Neural cell (in vitro differentiated cells): ENCODE data around the gene KLC4. TPM values are rescaled to one million over a fixed set of nuclear protein-coding genes. Genes with fewer than 3 reads are reported as not detected.
A peak's percentile ranks its signal among the peaks of the same experiment; 100 is the strongest.

ENCODE experiments used
- H2AFZ ChIP-seq: fragments of 200-600, 300-800 bp; sonication (generic), shearing (Covaris generic); 2 replicates; pipeline ENCODE4 v1.6.0; 2014; ENCODE audit warnings: low read depth, mild to moderate bottlenecking, antibody characterized with exemption, low read length, moderate library complexity
- H3F3A ChIP-seq: fragments of 200-600 bp; shearing (Covaris generic); 2 replicates; pipeline ENCODE4 v1.6.1; 2016; ENCODE audit warnings: mild to moderate bottlenecking, moderate library complexity, mixed read lengths, antibody characterized with exemption, low read length; ENCODE audit not compliant: insufficient read depth, poor library complexity, severe bottlenecking
- H3K27ac ChIP-seq: fragments of 200-600, 300-800 bp; sonication (generic), shearing (Covaris generic); 2 replicates; pipeline ENCODE4 v1.5.1; 2014; ENCODE audit warnings: mild to moderate bottlenecking, low read length, moderate library complexity
- H3K27me3 ChIP-seq: fragments of 300-800, 200-600 bp; sonication (generic), shearing (Covaris generic); 2 replicates; pipeline ENCODE4 v1.6.0; 2014; ENCODE audit warnings: mild to moderate bottlenecking, low read depth, low read length, moderate library complexity; ENCODE audit not compliant: insufficient read depth
- H3K36me3 ChIP-seq: fragments of 300-800, 200-600 bp; sonication (generic), shearing (Covaris generic); 2 replicates; pipeline ENCODE4 v1.5.1; 2014; ENCODE audit warnings: mild to moderate bottlenecking, antibody characterized with exemption, low read length, moderate library complexity; ENCODE audit not compliant: insufficient read depth
- H3K4me2 ChIP-seq: fragments of 300-800, 200-600 bp; sonication (generic), shearing (Covaris generic); 2 replicates; pipeline ENCODE4 v1.6.0; 2014; ENCODE audit warnings: mild to moderate bottlenecking, low read length
- H3K4me3 ChIP-seq: fragments of 300-800, 200-600 bp; sonication (generic), shearing (Covaris generic); 2 replicates; pipeline ENCODE4 v1.5.1; 2014; ENCODE audit warnings: mild to moderate bottlenecking, low read length, moderate library complexity
- H3K79me2 ChIP-seq: fragments of 200-600 bp; shearing (Covaris generic); replicated peaks from 2 replicates; pipeline ENCODE4 v1.6.0; 2014; ENCODE audit warnings: mild to moderate bottlenecking, low read length, moderate library complexity; ENCODE audit not compliant: insufficient read depth
- H3K9ac ChIP-seq: fragments of 300-800, 200-600 bp; sonication (generic), shearing (Covaris generic); 2 replicates; pipeline ENCODE4 v1.6.1; 2016; ENCODE audit warnings: mild to moderate bottlenecking, low read length, mixed read lengths
- H3K9me2 ChIP-seq: fragments of 200-600 bp; shearing (Covaris generic); 2 replicates; pipeline ENCODE4 v1.6.1; 2016; ENCODE audit warnings: mild to moderate bottlenecking, low read length, mixed read lengths; ENCODE audit not compliant: insufficient read depth
- H3K9me3 ChIP-seq: fragments of 200-600, 300-800 bp; sonication (generic), shearing (Covaris generic); 2 replicates; pipeline ENCODE4 v1.6.1; 2016; ENCODE audit warnings: mild to moderate bottlenecking, mixed run types, low read length, moderate library complexity, mixed read lengths
- H4K20me1 ChIP-seq: fragments of 200-600 bp; shearing (Covaris generic); 2 replicates; pipeline ENCODE4 v1.6.1; 2016; ENCODE audit warnings: mild to moderate bottlenecking, mixed run types; ENCODE audit not compliant: insufficient read depth
- CTCF ChIP-seq: fragments of 450-650 bp; IDR thresholded peaks from 2 replicates; pipeline ENCODE4 v1.5.1; 2014; ENCODE audit warnings: antibody characterized with exemption, mild to moderate bottlenecking, moderate library complexity; ENCODE audit not compliant: poor library complexity, severe bottlenecking
- EP300 ChIP-seq: fragments of 450-650 bp; conservative IDR thresholded peaks from 2 replicates; pipeline ENCODE4 v1.6.1; 2014; ENCODE audit warnings: antibody characterized with exemption, mild to moderate bottlenecking, moderate library complexity; ENCODE audit not compliant: poor library complexity, severe bottlenecking
- EZH2 ChIP-seq: fragments of 200-600, 300-800 bp; shearing (Covaris generic), sonication (generic); IDR thresholded peaks from 2 replicates; pipeline ENCODE4 v1.6.1; 2014; ENCODE audit warnings: antibody characterized with exemption, low read length, borderline replicate concordance, mild to moderate bottlenecking; ENCODE audit not compliant: insufficient read depth, poor library complexity, severe bottlenecking
- MXI1 ChIP-seq: fragments of 450-650 bp; conservative IDR thresholded peaks from 2 replicates; pipeline ENCODE4 v1.6.1; 2014; ENCODE audit warnings: antibody characterized with exemption, mild to moderate bottlenecking; ENCODE audit not compliant: poor library complexity, severe bottlenecking
- POLR2AphosphoS5 ChIP-seq: IDR thresholded peaks from 2 replicates; pipeline ENCODE4 v1.6.1; 2012
- RAD21 ChIP-seq: fragments of 450-650 bp; conservative IDR thresholded peaks from 2 replicates; pipeline ENCODE4 v1.6.1; 2014; ENCODE audit warnings: antibody characterized with exemption, mild to moderate bottlenecking, moderate library complexity
- SMC3 ChIP-seq: fragments of 450-650 bp; conservative IDR thresholded peaks from 2 replicates; pipeline ENCODE4 v1.6.1; 2014; ENCODE audit warnings: antibody characterized with exemption, mild to moderate bottlenecking, moderate library complexity; ENCODE audit not compliant: poor library complexity
- TAF1 ChIP-seq: IDR thresholded peaks from 2 replicates; pipeline ENCODE4 v1.6.1; 2012; ENCODE audit warnings: low read depth
- polyA plus RNA-seq: library from polyadenylated mRNA; depleted of rRNA; stranded (reverse); fragments of >200 nt; gene quantifications from 2 replicates; pipeline ENCODE4 v1.2.3, GENCODE V29; 2014
- TF ChIP-seq, protein P1 (sequence below): IDR thresholded peaks from 2 replicates; pipeline ENCODE4 v1.6.1; 2012; ENCODE audit warnings: borderline replicate concordance

The KLC4 gene
- polyA plus RNA-seq, 1 donor from 2014 or later, result 75.3 TPM

DNA sequence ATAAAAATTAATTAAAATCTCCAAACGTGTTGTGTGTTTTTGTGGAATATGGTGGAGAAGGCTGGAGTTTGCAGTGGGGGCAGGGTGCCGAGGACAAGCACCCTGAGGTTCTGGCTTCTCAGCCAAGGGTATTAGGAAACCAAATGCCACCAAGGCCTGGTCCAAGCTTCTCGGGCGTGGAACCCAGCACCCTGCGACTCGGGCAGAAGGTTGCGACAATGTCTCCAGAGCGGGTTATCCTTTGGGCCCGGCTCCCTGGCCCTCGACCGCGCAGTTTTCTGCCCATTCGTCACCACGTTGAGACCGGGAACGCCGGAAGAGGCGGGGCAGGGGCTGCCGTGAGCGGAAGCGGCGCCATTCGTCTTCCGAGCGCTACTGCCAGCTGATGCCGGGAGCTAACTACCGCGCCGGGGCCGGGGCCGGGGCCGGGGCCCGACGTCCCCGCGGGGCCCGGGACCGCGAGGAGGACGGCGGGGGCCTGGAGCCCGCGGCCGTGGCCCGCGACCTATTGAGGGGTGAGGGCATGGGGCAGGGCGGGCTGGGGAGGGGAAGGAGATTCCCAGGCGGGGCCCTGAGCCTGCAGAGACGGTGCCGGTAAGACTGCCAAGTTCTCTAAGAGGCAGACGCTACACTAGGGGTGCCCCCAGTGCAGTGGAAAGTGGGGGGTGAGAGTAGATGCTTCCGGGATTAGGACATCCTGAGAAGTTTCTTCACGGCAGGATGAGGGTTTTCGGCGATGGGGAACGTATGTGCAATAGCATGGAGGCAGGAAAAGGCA is 38.0 kb upstream of the KLC4 start, which contains the start of gene RRP36:
RRP36 (plus strand) TSS at position 354 of the 778 bp plus-strand sequence; CDS start at position 386, 32 bp downstream.
- H2AFZ ChIP-seq, result peak within 1 kb of the TSS; percentile 45
- no peaks in the 10 kb centered on the region for H3K9me3 ChIP-seq
- H4K20me1 ChIP-seq, result no peaks in the 10 kb centered on the region
- H3F3A ChIP-seq, result no peaks in the 10 kb centered on the region
- no peaks in the 10 kb centered on the region for H3K9me2 ChIP-seq
- peak within 1 kb of the TSS; percentile 80 for H3K4me2 ChIP-seq
- no peaks in the 10 kb centered on the region for H3K36me3 ChIP-seq
- H3K27ac ChIP-seq, result peak within 1 kb of the TSS; percentile 84
- H3K9ac ChIP-seq, result peak within 1 kb of the TSS; percentile 89
- H3K79me2 ChIP-seq, result peaks cover 11% of the 10 kb centered on the region
- no peaks in the 10 kb centered on the region for H3K27me3 ChIP-seq
- no peak for TF ChIP-seq EP300
- TF ChIP-seq CTCF, result no peak
- peak; percentile 77 for TF ChIP-seq MXI1
- TF ChIP-seq RAD21, result no peak
- TF ChIP-seq POLR2AphosphoS5, result peak; percentile 77
- peak; percentile 35 for TF ChIP-seq TAF1
- TF ChIP-seq, protein P1, sequence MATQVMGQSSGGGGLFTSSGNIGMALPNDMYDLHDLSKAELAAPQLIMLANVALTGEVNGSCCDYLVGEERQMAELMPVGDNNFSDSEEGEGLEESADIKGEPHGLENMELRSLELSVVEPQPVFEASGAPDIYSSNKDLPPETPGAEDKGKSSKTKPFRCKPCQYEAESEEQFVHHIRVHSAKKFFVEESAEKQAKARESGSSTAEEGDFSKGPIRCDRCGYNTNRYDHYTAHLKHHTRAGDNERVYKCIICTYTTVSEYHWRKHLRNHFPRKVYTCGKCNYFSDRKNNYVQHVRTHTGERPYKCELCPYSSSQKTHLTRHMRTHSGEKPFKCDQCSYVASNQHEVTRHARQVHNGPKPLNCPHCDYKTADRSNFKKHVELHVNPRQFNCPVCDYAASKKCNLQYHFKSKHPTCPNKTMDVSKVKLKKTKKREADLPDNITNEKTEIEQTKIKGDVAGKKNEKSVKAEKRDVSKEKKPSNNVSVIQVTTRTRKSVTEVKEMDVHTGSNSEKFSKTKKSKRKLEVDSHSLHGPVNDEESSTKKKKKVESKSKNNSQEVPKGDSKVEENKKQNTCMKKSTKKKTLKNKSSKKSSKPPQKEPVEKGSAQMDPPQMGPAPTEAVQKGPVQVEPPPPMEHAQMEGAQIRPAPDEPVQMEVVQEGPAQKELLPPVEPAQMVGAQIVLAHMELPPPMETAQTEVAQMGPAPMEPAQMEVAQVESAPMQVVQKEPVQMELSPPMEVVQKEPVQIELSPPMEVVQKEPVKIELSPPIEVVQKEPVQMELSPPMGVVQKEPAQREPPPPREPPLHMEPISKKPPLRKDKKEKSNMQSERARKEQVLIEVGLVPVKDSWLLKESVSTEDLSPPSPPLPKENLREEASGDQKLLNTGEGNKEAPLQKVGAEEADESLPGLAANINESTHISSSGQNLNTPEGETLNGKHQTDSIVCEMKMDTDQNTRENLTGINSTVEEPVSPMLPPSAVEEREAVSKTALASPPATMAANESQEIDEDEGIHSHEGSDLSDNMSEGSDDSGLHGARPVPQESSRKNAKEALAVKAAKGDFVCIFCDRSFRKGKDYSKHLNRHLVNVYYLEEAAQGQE, result no peak
- no peak for TF ChIP-seq EZH2
- TF ChIP-seq SMC3, result no peak
- H3K4me3 ChIP-seq, result peak within 1 kb of the TSS; percentile 86

- no peak overlapping the region for H3K4me2 ChIP-seq
- no peaks in the 10 kb centered on the region for H3K36me3 ChIP-seq
- no peaks in the 10 kb centered on the region for H4K20me1 ChIP-seq
- H3K27ac ChIP-seq, result no peak overlapping the region
- H3K27me3 ChIP-seq, result no peaks in the 10 kb centered on the region
- no peaks in the 10 kb centered on the region for H3K9me3 ChIP-seq
- H3K4me3 ChIP-seq, result no peak overlapping the region
- H3K9me2 ChIP-seq, result no peaks in the 10 kb centered on the region
- H3K79me2 ChIP-seq, result peaks cover 9% of the 10 kb centered on the region
- H3F3A ChIP-seq, result no peaks in the 10 kb centered on the region
- H3K9ac ChIP-seq, result no peak overlapping the region
- no peak overlapping the region for H2AFZ ChIP-seq
- no peak for TF ChIP-seq EP300
- TF ChIP-seq, protein P1, result no peak
These were observed 35.0 kb upstream of the KLC4 start for GRCh38 chr6:43024436-43024835.
